HepG2 (cell line): ENCODE results near the gene LGR6.

Source experiments
- ATF7 ChIP-seq, 2 experiments: fragments of 450-650 bp in 1 of 2; sonication (generic) in 1 of 2; formaldehyde crosslinking in 1 of 2; IDR thresholded peaks; 2 replicates each; pipeline versions ENCODE4 v1.4.0 to v1.6.1; 2016 to 2020; ENCODE audit warnings: antibody characterized with exemption in 1 of 2, mild to moderate bottlenecking in 1 of 2, missing genetic modification reagents in 1 of 2
- ELF4 ChIP-seq: sonication (generic); formaldehyde crosslinking; IDR thresholded peaks from 2 replicates; pipeline ENCODE4 v1.5.0; 2020; ENCODE audit warnings: missing genetic modification reagents, mild to moderate bottlenecking, moderate library complexity, borderline replicate concordance
- MLLT10 ChIP-seq: sonication (generic); formaldehyde crosslinking; IDR thresholded peaks from 2 replicates; pipeline ENCODE4 v1.4.0; 2020; ENCODE audit warnings: missing genetic modification reagents
- MTF2 ChIP-seq: sonication (generic); formaldehyde crosslinking; IDR thresholded peaks from 2 replicates; pipeline ENCODE4 v1.5.0; 2020; ENCODE audit warnings: missing genetic modification reagents, borderline replicate concordance
- MXI1 ChIP-seq: IDR thresholded peaks from 3 replicates; pipeline ENCODE4 v1.6.1; 2012; ENCODE audit warnings: low read depth, low read length, inconsistent platforms, borderline replicate concordance
- RFX3 ChIP-seq: IDR thresholded peaks from 2 replicates; pipeline ENCODE4 v1.6.1; 2016; ENCODE audit warnings: missing biosample characterization, missing genetic modification reagents
- SMAD1 ChIP-seq: sonication (generic); formaldehyde crosslinking; IDR thresholded peaks from 2 replicates; pipeline ENCODE4 v1.4.0; 2020; ENCODE audit warnings: missing genetic modification reagents, low read depth, mild to moderate bottlenecking, borderline replicate concordance
- ZNF383 ChIP-seq: sonication (generic); formaldehyde crosslinking; IDR thresholded peaks from 2 replicates; pipeline ENCODE4 v1.4.0; 2020; ENCODE audit warnings: missing genetic modification reagents, mild to moderate bottlenecking, borderline replicate concordance
- ZNF558 ChIP-seq: sonication (generic); formaldehyde crosslinking; IDR thresholded peaks from 2 replicates; pipeline ENCODE4 v1.9.0; 2022; ENCODE audit warnings: mild to moderate bottlenecking, missing genetic modification reagents, borderline replicate concordance
- ZNF713 ChIP-seq: sonication (generic); formaldehyde crosslinking; IDR thresholded peaks from 2 replicates; pipeline ENCODE4 v1.4.0; 2020; ENCODE audit warnings: mild to moderate bottlenecking, missing genetic modification reagents
- ZNF776 ChIP-seq: sonication (generic); formaldehyde crosslinking; IDR thresholded peaks from 2 replicates; pipeline ENCODE4 v1.4.0; 2020; ENCODE audit warnings: mild to moderate bottlenecking, missing genetic modification reagents
- TF ChIP-seq, protein P1 (sequence below): sonication (generic); formaldehyde crosslinking; IDR thresholded peaks from 2 replicates; pipeline ENCODE4 v1.8.0; 2022; ENCODE audit warnings: missing genetic modification reagents, low read depth, mild to moderate bottlenecking, borderline replicate concordance
- TF ChIP-seq, protein P2 (sequence below): IDR thresholded peaks from 2 replicates; pipeline ENCODE4 v1.6.1; 2018; ENCODE audit warnings: missing genetic modification reagents, mild to moderate bottlenecking, missing compliant biosample characterization
- TF ChIP-seq, protein P3 (sequence below): sonication (generic); formaldehyde crosslinking; IDR thresholded peaks from 2 replicates; pipeline ENCODE4 v1.5.0; 2020; ENCODE audit warnings: mild to moderate bottlenecking, missing genetic modification reagents, moderate library complexity

- TF ChIP-seq ZNF558 (no peak), ZNF383 (no peak), MXI1 (no peak), ZNF776 (CRISPR knock-in tag) (no peak), SMAD1 (CRISPR knock-in tag) (no peak), RFX3 (CRISPR knock-in tag) (no peak), ELF4 (CRISPR knock-in tag) (no peak), MLLT10 (CRISPR knock-in tag) (no peak), MTF2 (CRISPR knock-in tag) (no peak), ATF7 (IDR thresholded peaks at IDR 0.05) (no peak), ATF7 (CRISPR knock-in tag; IDR thresholded peaks at IDR 0.05) (no peak), ZNF713 (CRISPR knock-in tag) (no peak)
- TF ChIP-seq, protein P1, sequence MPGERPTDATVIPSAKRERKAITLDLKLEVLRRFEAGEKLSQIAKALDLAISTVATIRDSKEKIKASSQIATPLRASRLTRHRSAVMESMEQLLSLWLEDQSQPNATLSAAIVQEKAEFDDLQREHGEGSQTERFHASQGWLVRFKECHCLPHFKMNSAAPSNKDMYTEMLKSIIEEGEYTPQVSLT (CRISPR knock-in tag), result no peak
- TF ChIP-seq, protein P2, sequence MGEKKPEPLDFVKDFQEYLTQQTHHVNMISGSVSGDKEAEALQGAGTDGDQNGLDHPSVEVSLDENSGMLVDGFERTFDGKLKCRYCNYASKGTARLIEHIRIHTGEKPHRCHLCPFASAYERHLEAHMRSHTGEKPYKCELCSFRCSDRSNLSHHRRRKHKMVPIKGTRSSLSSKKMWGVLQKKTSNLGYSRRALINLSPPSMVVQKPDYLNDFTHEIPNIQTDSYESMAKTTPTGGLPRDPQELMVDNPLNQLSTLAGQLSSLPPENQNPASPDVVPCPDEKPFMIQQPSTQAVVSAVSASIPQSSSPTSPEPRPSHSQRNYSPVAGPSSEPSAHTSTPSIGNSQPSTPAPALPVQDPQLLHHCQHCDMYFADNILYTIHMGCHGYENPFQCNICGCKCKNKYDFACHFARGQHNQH (CRISPR knock-in tag), result no peak
- TF ChIP-seq, protein P3, sequence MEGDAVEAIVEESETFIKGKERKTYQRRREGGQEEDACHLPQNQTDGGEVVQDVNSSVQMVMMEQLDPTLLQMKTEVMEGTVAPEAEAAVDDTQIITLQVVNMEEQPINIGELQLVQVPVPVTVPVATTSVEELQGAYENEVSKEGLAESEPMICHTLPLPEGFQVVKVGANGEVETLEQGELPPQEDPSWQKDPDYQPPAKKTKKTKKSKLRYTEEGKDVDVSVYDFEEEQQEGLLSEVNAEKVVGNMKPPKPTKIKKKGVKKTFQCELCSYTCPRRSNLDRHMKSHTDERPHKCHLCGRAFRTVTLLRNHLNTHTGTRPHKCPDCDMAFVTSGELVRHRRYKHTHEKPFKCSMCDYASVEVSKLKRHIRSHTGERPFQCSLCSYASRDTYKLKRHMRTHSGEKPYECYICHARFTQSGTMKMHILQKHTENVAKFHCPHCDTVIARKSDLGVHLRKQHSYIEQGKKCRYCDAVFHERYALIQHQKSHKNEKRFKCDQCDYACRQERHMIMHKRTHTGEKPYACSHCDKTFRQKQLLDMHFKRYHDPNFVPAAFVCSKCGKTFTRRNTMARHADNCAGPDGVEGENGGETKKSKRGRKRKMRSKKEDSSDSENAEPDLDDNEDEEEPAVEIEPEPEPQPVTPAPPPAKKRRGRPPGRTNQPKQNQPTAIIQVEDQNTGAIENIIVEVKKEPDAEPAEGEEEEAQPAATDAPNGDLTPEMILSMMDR, result no peak
These were observed 70.7 kb downstream of the LGR6 start for GRCh38 chr1:202264300-202264699.
